Hepatocyte (in vitro differentiated cells): ENCODE measurements around the gene KIF5C. TPM values are rescaled to one million over a fixed set of nuclear protein-coding genes. Genes with fewer than 3 reads are reported as not detected.

ENCODE experiments used
- DNase-seq: peaks from one replicate; pipeline ENCODE4 v3.0.0-alpha.2; 2016; ENCODE audit warnings: low spot score
- H2AFZ ChIP-seq: fragments of 200-600 bp; sonication (generic); 2 replicates; pipeline ENCODE4 v1.6.0; 2016; ENCODE audit warnings: antibody characterized with exemption, mild to moderate bottlenecking
- H3K27ac ChIP-seq: fragments of 200-600 bp; sonication (generic); 2 replicates; pipeline ENCODE4 v1.5.1; 2016; ENCODE audit warnings: mild to moderate bottlenecking
- H3K27me3 ChIP-seq: fragments of 200-600 bp; sonication (generic); 2 replicates; pipeline ENCODE4 v1.6.1; 2016
- H3K36me3 ChIP-seq: fragments of 200-600 bp; sonication (generic); replicated peaks from 2 replicates; pipeline ENCODE4 v1.5.1; 2016; ENCODE audit warnings: low read depth; ENCODE audit not compliant: insufficient read depth
- H3K4me1 ChIP-seq: fragments of 200-600 bp; sonication (generic); 2 replicates; pipeline ENCODE4 v1.5.1; 2016; ENCODE audit warnings: mild to moderate bottlenecking, moderate library complexity; ENCODE audit not compliant: insufficient read depth
- H3K4me2 ChIP-seq: fragments of 200-600 bp; sonication (generic); 2 replicates; pipeline ENCODE4 v1.6.0; 2016
- H3K4me3 ChIP-seq: fragments of 200-600 bp; sonication (generic); 2 replicates; pipeline ENCODE4 v1.5.1; 2016; ENCODE audit warnings: mild to moderate bottlenecking
- H3K79me2 ChIP-seq: fragments of 200-600 bp; sonication (generic); 2 replicates; pipeline ENCODE4 v1.6.0; 2017; ENCODE audit warnings: mild to moderate bottlenecking
- H3K9me2 ChIP-seq: fragments of 200-600 bp; sonication (generic); replicated peaks from 2 replicates; pipeline ENCODE4 v1.6.0; 2017; ENCODE audit warnings: mild to moderate bottlenecking; ENCODE audit not compliant: insufficient read depth
- H3K9me3 ChIP-seq: fragments of 200-600 bp; sonication (generic); 2 replicates; pipeline ENCODE4 v1.5.1; 2016; ENCODE audit warnings: low read depth, mild to moderate bottlenecking
- H4K20me1 ChIP-seq: fragments of 200-600 bp; sonication (generic); 2 replicates; pipeline ENCODE4 v1.6.0; 2016; ENCODE audit warnings: mild to moderate bottlenecking; ENCODE audit not compliant: insufficient read depth, poor library complexity, severe bottlenecking
- CTCF ChIP-seq: fragments of 200-600 bp; sonication (generic); IDR thresholded peaks from 2 replicates; pipeline ENCODE4 v1.5.1; 2016; ENCODE audit warnings: antibody characterized with exemption, mild to moderate bottlenecking; ENCODE audit not compliant: poor library complexity
- EZH2 ChIP-seq: fragments of 200-600 bp; sonication (generic); IDR thresholded peaks from 2 replicates; pipeline ENCODE4 v1.6.1; 2016; ENCODE audit warnings: antibody characterized with exemption, mild to moderate bottlenecking, borderline replicate concordance
- EZH2phosphoT487 ChIP-seq: fragments of 200-600 bp; sonication (generic); IDR thresholded peaks from one replicate; pipeline ENCODE4 v1.6.1; 2018; ENCODE audit warnings: antibody characterized with exemption, mild to moderate bottlenecking, low read depth, moderate library complexity; ENCODE audit not compliant: unreplicated experiment, severe bottlenecking
- WGBS: methylation state at CpG from one replicate; pipeline ENCODE4 v1.1.6; 2016; ENCODE audit warnings: low lambda C conversion rate; ENCODE audit errors: missing lambda C conversion rate; 5-methylcytosine and 5-hydroxymethylcytosine counted together
- polyA plus RNA-seq: library from polyadenylated mRNA; unstranded; fragments of >200 nt; fragmentation: Nextera tagmentation; extraction: Ambion mirVana; gene quantifications from 2 replicates; pipeline ENCODE4 v1.2.1, GENCODE V29; 2016
- total RNA-seq: library from RNA; depleted of rRNA; stranded (reverse); fragments of >200 nt; gene quantifications from 2 replicates; pipeline ENCODE4 v1.2.3, GENCODE V29; 2014

The KIF5C gene
- total and polyA plus RNA-seq, 2 experiments from 2014 or later, result 2.1 to 3.6 TPM

GRCh38 chr2:149058936-149059335 lies 183.9 kb downstream of the KIF5C start:
- Histone ChIP-seq H3K27me3 (no peaks in the 10 kb centered on the region), H3K79me2 (peaks cover 8% of the 10 kb centered on the region), H3K36me3 (no peaks in the 10 kb centered on the region), H3K4me3 (no peak overlapping the region), H3K27ac (no peak overlapping the region), H4K20me1 (no peaks in the 10 kb centered on the region), H2AFZ (no peak overlapping the region), H3K9me2 (no peaks in the 10 kb centered on the region), H3K4me1 (peaks cover under 1% of the 10 kb centered on the region), H3K9me3 (no peaks in the 10 kb centered on the region), H3K4me2 (no peak overlapping the region)
- DNase-seq, result no peak
- TF ChIP-seq EZH2phosphoT487 (no peak), CTCF (no peak), EZH2 (no peak)
- 86% methylated on average over 5 of the region's 5 CpGs for WGBS

GRCh38 chr2:149059822-149060221 lies 184.8 kb downstream of the KIF5C start:
- H3K27ac ChIP-seq, result no peak overlapping the region
- H3K36me3 ChIP-seq, result no peaks in the 10 kb centered on the region
- no peak overlapping the region for H2AFZ ChIP-seq
- no peak overlapping the region for H3K4me3 ChIP-seq
- H3K4me1 ChIP-seq, result peaks cover 7% of the 10 kb centered on the region
- H3K9me2 ChIP-seq, result no peaks in the 10 kb centered on the region
- H4K20me1 ChIP-seq, result no peaks in the 10 kb centered on the region
- H3K79me2 ChIP-seq, result peaks cover under 1% of the 10 kb centered on the region
- no peak overlapping the region for H3K4me2 ChIP-seq
- no peak for TF ChIP-seq EZH2phosphoT487
- no peak for TF ChIP-seq EZH2
- TF ChIP-seq CTCF, result no peak
- no peaks in the 10 kb centered on the region for H3K27me3 ChIP-seq
- WGBS, result 73% methylated on average over 1 of the region's 1 CpG
- H3K9me3 ChIP-seq, result no peaks in the 10 kb centered on the region
- no peak for DNase-seq

GRCh38 chr2:149061133-149061745 lies 186.2 kb downstream of the KIF5C start:
- Histone ChIP-seq H3K9me2 (no peaks in the 10 kb centered on the region), H3K4me2 (no peak overlapping the region), H4K20me1 (no peaks in the 10 kb centered on the region), H2AFZ (no peak overlapping the region), H3K27me3 (no peaks in the 10 kb centered on the region), H3K36me3 (no peaks in the 10 kb centered on the region), H3K4me3 (no peak overlapping the region), H3K4me1 (peaks cover 10% of the 10 kb centered on the region), H3K9me3 (no peaks in the 10 kb centered on the region), H3K79me2 (no peaks in the 10 kb centered on the region), H3K27ac (no peak overlapping the region)
- WGBS, result 67% methylated on average over 2 of the region's 2 CpGs
- TF ChIP-seq EZH2 (no peak), EZH2phosphoT487 (no peak), CTCF (no peak)
- no peak for DNase-seq

GRCh38 chr2:149062531-149062930 lies 187.5 kb downstream of the KIF5C start:
- no peak overlapping the region for H2AFZ ChIP-seq
- H3K9me2 ChIP-seq, result no peaks in the 10 kb centered on the region
- no peak overlapping the region for H3K4me2 ChIP-seq
- TF ChIP-seq CTCF, result no peak
- TF ChIP-seq EZH2phosphoT487, result no peak
- no peak for TF ChIP-seq EZH2
- no peak overlapping the region for H3K4me3 ChIP-seq
- DNase-seq, result no peak
- H3K9me3 ChIP-seq, result no peaks in the 10 kb centered on the region
- H3K27ac ChIP-seq, result no peak overlapping the region
- WGBS, result 80% methylated on average over 3 of the region's 3 CpGs
- no peaks in the 10 kb centered on the region for H4K20me1 ChIP-seq
- H3K4me1 ChIP-seq, result peaks cover 10% of the 10 kb centered on the region
- H3K36me3 ChIP-seq, result no peaks in the 10 kb centered on the region
- H3K79me2 ChIP-seq, result peaks cover 9% of the 10 kb centered on the region
- H3K27me3 ChIP-seq, result no peaks in the 10 kb centered on the region
